HG03108 (cell line): ENCODE data around the gene CNTF.
"Not testable (repeated sequence)": the region's sequence is repeated elsewhere in the genome, so short reads cannot be mapped to it uniquely, and the experiment has no call there.

Experiments
- ATAC-seq: cut with Tn5 transposase; IDR thresholded peaks from one replicate; pipeline ENCODE4 v1.9.1; 2021; ENCODE audit warnings: moderate library complexity; ENCODE audit not compliant: unreplicated experiment

CNTF gene, protein sequence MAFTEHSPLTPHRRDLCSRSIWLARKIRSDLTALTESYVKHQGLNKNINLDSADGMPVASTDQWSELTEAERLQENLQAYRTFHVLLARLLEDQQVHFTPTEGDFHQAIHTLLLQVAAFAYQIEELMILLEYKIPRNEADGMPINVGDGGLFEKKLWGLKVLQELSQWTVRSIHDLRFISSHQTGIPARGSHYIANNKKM

DNA sequence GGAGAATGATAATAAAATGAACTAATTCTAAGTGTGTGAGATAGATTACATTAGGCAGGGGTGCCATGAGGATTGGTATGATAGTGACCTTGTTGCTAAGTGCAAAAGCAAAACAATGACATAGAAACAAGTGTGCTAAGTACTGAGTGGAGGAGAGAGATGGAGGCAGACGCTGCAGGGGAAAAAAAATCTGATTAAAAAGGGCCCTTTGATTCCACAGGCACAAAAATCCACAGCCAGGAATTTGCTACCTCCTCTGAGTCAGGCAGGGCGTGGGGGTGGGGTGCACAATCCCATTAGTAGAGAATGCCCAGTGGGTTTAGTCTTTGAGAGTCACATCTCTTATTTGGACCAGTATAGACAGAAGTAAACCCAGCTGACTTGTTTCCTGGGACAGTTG lies at the start of gene CNTF:
TSS of gene CNTF (plus strand) at position 322 of the 400 bp plus-strand sequence. CDS start 88 bp downstream, outside the sequence.
- no peak for ATAC-seq

- not testable (repeated sequence) for ATAC-seq
Measured at GRCh38 chr11:58572906-58573305, 49.6 kb upstream of the CNTF start.

GRCh38 chr11:58573451-58574104 lies 48.9 kb upstream of the CNTF start:
- peak; percentile 18 for ATAC-seq

DNA sequence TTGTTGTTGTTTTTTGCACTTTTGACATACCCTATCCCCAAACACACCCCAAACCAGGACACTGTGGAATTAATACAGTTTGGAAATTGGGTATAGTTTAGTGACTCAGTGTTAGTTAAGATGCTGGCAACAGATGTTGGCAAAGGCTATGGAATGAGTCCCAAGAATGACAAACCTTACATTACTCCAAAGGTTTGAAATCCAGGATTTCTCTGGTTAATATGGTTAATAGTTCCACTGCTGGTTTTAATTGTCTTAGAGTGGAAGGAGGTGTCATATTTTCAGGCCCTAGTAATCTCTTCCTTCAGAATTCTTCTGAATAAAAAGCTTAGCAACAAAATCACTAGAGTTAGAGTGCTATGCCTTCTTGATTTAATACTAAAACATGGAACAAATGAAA lies 47.6 kb upstream of the CNTF start:
- ATAC-seq = no peak

DNA sequence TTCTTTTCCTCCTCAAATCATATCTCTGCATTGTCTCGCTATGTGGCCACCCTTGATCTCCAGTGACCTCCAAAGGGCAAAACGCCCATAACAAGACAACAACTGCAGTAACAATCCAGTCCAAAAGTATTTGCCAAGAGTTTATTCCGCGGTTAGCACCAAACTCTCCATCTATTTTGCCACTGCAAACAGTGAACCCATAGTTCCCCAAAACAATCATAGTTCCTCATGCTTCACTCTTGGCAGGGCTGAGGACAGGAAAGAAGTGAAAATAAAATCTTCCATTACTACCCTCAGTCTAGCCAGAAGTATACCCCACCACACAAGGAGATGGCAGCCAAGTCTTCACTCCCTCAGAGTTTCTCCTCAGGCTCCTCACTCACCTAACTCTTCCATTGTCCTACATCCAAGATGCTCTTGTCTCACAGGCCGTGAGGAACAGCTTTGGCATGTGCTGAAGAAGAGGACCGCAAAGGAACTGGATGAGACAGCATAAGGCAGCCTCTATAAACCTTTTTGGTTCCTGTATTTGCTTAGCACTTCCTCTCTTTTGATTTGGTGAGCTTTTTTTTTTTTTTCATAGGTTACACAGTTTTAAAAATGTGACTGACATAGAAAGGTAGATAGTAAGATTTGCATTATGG lies 47.0 kb upstream of the CNTF start, which contains the start of gene LPXN:
TSS of gene LPXN (minus strand) at position 480 of the 644 bp plus-strand sequence. CDS start at position 396, 84 bp downstream.
- no peak for ATAC-seq

- no peak for ATAC-seq
Measured at GRCh38 chr11:58576887-58577471, 45.5 kb upstream of the CNTF start.

DNA sequence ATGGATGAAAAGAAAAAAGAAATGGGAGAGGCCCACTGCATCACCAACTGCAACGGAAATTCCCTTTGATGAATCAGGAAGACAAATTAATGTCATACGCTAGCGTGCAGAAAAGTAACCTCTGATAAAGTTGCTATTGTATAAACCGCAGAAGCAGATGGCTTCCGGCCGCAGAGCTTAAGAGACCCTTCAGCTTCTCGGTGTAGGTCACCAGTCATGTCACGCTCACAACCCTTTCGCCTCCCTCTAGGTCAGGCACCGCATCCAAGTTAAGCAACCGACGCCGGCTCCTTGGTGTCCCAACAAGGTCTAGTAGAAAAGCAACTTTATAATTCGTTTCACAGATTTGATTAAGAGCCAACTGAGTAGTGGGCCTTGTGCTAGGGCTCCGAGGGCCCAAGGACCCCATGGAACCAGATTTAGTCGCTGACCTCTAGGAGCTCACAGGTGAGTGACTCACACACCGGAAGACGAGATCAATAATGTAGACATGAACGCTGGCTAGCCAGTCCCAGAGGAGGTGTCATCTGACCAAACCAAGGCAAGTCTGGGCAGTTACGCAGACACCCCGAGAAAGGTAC lies 44.8 kb upstream of the CNTF start:
- peak; percentile 39 for ATAC-seq

- ATAC-seq = no peak
Measured at GRCh38 chr11:58578136-58578634, 44.3 kb upstream of the CNTF start.

GRCh38 chr11:58578635-58579191 lies 43.8 kb upstream of the CNTF start, which contains the start of gene ZFP91:
Gene ZFP91 (plus strand): TSS chr11:58579063. CDS start chr11:58579282, 219 bp downstream.
- peak; percentile 21 for ATAC-seq

GRCh38 chr11:58579192-58580129 lies 43.0 kb upstream of the CNTF start:
- peak; percentile 33 for ATAC-seq

GRCh38 chr11:58580311-58580710 lies 42.2 kb upstream of the CNTF start:
- ATAC-seq = no peak

- ATAC-seq = no peak
Measured at GRCh38 chr11:58582437-58582836, 40.0 kb upstream of the CNTF start.

DNA sequence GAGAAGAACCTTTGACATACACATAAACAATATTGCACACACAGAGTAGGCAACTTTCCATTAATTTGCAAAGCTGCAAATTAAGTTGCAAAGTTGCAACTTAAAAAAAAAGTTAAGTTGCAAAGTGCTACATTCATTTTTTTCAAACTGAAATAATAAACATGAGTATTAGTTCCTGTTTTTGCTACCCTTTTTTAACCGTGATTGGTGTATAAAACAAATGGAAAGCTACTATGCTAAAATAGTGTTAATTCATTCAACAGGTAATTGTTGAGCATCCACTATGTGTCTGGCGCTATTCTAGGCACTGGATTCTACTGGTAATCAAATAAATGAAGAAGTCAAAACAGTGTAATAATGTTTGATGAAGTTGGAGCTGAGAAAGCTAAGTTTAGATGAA lies 35.5 kb upstream of the CNTF start:
- ATAC-seq = no peak

DNA sequence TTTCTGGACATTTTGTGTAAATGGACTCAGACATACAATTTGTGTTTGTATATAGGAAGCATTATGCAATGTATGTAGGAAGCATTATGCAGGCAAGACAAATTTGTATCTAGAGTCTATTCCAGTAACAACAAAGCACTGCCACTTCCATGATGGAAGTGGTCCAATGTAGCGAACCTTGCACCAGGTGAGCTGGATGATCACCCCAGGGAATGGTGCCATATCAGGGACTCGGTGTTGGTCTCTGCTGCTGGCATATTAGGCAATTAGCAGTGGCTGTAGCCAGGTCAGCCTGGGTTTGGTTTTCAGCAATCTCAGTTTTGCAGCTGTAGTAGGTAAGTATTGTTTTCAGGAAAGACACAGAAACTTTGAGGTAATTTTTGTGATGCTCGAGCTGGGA lies 30.8 kb upstream of the CNTF start:
- ATAC-seq = no peak

DNA sequence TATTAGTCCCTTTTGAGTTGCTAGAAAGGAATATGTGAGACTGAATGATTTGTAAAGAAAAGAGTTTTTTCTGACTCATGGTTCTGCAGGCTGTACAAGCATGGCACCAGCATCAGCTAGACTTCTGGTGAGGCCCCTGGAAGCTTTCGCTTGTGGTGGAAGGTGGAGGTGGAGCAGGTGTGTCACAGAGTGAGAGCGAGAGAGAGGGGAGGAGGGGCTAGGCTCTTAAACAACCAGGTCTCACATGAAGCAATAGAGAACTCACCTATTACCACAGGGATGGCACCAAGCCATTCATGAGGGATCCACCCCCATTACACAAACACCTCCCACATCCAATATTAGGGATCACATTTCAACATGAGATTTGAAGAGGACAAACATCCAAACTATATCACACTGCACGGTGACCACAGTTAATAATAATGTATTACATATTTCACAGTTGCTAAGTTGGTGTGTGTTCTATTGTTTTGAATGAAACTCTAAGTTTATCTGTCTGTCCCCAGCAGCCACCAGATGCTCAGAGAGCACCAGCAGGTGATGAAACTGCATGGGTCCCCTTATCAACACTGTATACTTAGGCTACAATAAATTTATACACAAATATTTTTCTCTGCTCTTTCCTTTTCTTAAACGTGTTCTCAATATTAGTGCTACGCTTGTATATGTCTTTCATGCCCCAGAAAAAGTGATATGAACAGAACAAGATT lies 29.5 kb upstream of the CNTF start:
- ATAC-seq = no peak

DNA sequence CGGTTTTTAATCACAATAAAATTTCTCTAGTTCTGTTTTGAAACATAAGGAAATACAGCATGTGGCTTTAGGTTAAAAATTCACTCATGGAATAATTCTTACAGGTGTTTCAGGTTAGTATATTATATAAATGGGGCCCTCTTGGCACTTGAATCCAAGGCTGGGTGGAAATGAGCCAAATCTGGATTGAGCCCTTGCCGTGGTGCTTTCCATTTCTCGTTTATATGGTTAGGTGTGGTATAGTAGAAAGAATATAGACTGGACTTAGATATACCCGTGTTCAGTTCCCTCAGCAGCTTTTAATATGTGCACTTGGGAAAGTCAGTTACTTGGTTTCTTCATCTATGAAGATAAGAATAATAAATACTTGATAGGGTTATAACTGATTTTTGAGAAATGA lies 27.6 kb upstream of the CNTF start:
- ATAC-seq = no peak

DNA sequence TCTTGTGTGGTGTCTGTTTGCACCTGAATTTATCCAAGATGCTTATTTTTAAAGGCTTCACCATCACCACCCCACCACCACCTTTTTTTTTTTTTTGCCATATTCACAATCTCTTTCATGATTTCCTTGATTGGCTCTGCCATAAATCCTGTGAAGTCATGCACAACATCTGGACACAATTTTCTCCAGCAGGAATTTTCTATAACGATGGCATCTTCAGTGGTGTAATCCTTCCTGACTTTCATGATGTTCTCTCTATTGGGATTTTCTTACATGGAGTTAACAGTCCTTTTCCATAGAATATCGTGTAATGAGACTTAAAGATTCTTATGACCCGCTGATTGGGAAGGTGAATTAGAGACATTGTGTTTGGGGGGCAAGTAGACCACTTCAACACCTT lies 25.8 kb upstream of the CNTF start:
- no peak for ATAC-seq

- ATAC-seq = no peak
Measured at GRCh38 chr11:58597486-58598144, 24.9 kb upstream of the CNTF start.

DNA sequence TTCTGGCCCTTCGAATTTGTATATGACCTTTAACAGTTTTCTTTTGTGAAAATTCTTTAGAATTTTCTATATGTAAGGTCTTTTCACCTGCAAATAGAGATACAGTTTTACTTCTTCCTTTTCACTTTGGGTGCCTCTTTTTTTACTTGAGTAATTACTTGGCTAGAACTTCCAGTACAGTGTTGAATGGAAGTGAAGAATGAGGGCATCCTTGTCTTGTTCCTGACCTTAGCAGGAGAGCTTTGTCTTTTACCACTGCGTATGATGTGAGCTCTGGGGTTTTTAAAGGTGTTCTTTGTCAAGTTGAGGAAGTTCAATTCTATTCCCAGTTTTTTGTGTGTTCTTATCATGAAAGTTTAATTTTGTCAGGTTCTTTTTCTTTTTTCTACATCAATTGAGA lies 22.0 kb upstream of the CNTF start:
- no peak for ATAC-seq
